Subcutaneous adipose tissue (tissue), 4 donors: ENCODE results near the gene GTF3C2. TPM values are rescaled to one million over a fixed set of nuclear protein-coding genes. Genes with fewer than 3 reads are reported as not detected.

ENCODE experiments used
- total RNA-seq, 4 donors: library from RNA; depleted of rRNA; stranded (reverse); fragments of >200 nt; gene quantifications; one replicate each; pipeline ENCODE4 v1.1.0, GENCODE V29; 2016
- TF ChIP-seq, protein P1 (sequence below): fragments of 450-650 bp; IDR thresholded peaks from one replicate; pipeline ENCODE4 v1.5.1; 2016; ENCODE audit warnings: low read depth, mild to moderate bottlenecking, control low read depth, antibody characterized with exemption, moderate library complexity

The GTF3C2 gene
- total RNA-seq, 4 donors from 2014 or later: 28.0 to 43.0 (median 34.0) TPM

DNA sequence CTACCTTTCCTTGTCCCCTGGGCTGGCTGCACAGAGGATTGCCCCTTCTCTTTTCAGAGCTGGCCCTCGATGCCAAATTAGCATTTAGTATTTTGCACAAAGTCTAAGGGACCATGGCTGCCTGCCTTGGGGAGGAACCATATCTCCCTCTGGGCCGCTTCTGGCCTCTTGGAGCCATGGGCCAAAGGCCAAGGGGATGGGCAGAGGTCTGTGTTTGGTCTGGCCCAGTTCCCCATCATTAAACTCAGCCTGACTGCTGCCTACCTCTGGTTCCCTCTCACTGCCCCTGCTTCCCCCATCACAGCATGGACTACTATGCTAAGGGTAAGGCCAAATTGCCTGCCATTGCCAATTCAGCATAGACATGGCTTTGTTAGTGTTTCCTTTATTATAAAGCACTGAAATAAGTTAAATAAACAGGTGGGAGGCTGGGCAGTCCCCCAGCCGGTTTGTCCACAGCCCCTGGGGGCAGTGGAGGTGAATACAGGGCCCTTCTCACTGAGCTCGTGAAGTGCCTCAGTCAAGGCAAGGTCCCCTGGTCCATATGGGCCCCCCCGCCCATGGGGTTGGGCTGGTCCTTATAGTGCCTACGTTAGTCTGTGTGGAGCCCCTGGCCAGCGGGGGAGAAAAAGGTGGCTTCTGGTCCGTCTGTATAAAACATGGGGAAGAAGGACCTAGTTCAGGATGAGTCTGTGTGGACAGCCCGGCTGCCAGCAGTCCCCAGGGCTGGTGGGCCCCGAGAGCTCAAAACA, 20.5 kb upstream of the GTF3C2 start:
- TF ChIP-seq, protein P1, sequence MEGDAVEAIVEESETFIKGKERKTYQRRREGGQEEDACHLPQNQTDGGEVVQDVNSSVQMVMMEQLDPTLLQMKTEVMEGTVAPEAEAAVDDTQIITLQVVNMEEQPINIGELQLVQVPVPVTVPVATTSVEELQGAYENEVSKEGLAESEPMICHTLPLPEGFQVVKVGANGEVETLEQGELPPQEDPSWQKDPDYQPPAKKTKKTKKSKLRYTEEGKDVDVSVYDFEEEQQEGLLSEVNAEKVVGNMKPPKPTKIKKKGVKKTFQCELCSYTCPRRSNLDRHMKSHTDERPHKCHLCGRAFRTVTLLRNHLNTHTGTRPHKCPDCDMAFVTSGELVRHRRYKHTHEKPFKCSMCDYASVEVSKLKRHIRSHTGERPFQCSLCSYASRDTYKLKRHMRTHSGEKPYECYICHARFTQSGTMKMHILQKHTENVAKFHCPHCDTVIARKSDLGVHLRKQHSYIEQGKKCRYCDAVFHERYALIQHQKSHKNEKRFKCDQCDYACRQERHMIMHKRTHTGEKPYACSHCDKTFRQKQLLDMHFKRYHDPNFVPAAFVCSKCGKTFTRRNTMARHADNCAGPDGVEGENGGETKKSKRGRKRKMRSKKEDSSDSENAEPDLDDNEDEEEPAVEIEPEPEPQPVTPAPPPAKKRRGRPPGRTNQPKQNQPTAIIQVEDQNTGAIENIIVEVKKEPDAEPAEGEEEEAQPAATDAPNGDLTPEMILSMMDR: no peak

DNA sequence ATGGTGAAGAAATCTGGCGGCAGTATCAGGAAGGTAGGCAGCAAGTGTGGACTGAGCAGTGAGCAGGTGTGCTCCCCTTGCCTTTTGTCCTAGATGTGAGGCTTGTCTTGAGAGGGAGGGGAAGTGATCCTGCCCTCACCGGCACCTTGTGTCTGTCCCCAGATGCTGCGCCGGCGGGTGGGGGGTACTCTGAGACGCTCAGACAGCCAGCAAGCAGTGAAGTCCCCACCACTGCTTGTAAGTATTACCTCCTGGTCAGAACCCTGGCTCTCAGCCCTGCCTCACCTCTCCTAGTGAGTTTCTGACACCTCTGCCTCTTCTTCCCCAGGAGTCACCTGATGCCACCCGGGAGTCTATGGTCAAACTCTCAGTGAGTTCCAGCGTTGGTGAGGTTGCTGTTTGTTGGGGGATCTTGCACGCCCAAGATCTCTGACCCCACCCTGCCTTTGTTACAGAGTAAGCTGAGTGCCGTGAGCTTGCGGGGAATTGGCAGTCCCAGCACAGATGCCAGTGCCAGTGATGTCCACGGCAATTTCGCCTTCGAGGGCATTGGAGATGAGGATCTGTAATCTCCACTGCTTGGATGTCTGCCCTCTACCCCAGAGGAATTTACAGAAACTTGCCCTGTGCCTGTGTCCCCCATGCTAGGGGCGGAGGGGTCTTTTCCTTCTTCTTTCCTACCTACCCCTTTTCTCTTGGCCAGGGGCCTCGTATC, 19.7 kb upstream of the GTF3C2 start:
- TF ChIP-seq, protein P1: no peak

DNA sequence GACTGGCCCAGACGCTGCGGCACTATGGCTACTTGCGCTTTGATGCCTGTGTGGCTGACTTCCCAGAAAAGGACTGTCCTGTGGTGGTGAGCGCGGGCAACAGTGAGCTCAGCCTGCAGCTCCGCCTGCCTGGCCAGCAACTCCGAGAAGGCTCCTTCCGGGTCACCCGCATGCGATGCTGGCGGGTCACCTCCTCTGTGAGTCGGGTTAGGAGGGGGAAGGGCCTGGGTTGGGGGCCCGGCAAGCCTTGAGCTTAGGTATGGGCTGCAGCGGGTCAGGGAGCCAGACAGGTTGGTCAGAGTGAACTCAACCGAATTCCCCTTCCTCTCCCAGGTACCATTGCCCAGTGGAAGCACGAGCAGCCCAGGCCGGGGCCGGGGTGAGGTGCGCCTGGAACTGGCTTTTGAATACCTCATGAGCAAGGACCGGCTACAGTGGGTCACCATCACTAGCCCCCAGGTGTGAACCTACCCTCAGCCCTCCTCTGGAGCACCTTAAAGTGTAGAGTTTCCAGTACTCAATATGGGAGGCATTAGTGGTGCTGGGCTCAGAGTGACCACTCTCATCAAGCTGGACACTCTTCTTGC, 19.0 kb upstream of the GTF3C2 start:
- TF ChIP-seq, protein P1: no peak

DNA sequence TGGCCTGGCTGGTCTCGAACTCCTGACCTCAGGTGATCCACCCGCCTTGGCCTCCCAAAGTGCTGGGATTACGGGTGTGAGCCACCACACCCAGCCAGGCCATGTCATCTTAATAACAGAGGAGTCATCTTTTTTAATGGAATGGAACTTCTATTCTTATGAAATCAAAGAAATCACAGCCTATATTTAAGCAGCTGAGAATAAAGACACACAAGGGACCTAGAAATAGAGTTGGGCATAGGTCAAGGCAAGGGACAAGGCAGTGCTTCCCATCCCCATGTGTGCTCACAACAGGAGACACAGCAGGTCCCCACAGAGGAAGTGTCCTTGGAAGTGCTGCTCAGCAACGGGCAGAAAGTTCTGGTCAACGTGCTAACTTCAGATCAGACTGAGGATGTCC, 17.0 kb upstream of the GTF3C2 start:
- TF ChIP-seq, protein P1: no peak

DNA sequence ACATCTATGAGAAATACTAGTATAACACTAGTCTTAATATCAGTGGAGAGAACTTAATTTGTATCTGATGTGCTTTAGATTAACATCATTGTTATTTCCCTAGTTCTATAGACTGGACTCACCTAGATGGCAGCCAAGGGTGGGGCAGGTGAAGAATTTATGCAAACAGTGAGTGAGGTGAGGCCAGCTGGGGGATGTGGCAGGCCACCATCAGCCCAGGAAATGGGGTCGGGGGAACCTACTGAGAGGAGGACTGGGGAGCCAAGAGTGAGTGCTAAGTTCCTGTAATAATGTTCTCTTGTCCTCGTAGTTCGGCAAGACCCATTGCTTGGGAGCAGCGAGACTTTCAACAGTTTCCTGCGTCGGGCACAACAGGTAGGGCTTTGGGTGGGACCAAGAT, 16.4 kb upstream of the GTF3C2 start:
- TF ChIP-seq, protein P1: no peak

DNA sequence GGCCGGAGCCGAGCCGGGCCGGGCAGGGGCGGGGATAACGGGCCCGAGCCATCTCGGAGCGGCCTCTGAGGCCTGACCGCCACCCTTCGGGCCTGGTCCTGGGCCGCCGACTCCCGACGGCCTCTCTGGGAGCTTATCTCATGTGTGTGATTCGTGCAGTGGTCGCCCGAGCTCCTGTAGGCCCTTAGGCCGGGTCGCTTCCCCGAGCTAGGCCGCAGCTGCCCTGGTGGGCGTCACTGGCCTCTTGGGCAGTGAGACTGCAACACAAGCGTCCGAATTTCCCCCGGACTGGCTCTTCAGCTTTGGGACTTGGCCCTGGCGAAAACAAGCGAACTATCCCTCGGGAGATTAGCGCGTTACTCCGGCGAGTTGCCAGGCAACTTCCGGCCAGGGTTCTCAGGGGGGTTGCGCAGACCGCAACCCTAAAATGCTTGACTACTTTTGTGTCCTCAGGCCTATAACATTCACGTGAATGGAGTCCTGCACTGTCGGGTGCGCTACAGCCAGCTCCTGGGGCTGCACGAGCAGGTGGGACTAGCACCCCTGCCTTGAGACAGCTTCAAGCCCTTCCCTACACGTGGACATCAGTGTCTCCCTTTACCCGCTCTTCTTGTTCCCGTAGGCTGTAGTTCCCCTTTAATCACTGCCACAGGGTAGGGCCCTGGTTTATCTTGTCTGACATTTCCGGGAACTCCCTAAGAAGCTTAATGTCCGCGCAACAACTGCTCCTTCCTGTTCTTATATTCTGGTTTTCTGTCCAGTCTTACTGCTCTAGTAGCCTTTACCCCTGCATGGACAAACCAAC, 14.5 kb upstream of the GTF3C2 start:
- TF ChIP-seq, protein P1: no peak
